ENCODE data around the gene SNRPD1.

DNA sequence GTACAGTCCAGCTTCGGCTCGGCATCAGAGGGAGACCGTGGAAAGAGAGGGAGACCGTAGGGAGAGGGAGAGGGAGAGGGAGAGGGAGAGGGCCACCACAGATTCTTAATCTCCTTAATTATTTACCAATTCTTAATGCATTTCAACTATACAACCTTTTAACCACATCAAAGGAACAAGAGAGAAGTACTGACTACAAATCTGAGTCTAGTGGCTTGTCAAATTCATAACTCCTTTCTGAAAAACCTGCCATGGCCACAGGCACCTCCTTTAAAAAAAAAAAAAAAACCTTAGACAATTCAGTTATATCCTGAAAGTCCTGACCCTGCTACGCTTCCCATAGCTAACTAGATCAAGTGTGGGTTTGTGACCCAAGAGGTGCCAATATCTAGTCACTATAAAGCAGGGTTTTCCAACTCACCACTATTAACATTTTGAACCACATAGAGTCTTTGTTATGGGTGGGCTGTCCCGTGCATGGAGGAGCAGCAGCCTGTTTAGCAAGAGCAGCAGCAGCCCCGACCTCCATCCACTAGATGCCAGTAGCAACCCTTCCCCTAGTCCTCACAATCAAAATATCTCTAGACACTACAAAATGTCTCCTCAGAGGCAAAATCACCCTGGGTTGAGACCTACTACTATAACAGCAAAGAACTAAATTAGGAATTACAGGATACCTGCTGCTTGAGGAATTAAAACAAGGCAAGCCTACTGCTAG is 18.4 kb upstream of the SNRPD1 start:
- TF ChIP-seq CTCF (IDR thresholded peaks at IDR 0.05; ENCODE audit: poor library complexity) (no peak), EZH2phosphoT487 (IDR thresholded peaks at IDR 0.05; ENCODE audit: low read depth, severe bottlenecking, unreplicated experiment) (no peak), EZH2 (IDR thresholded peaks at IDR 0.05; ENCODE audit: borderline replicate concordance) (no peak)

Data from hepatocyte (in vitro differentiated cells).